HEK293 (cell line): ENCODE data around the gene PRM1.

ENCODE experiments used
- CTCF ChIA-PET: fragments of 350-600 bp; formaldehyde crosslinking; extraction: SDS; loops from one replicate; lab custom pipeline; 2021; ENCODE audit warnings: antibody characterized with exemption; lab: Yijun Ruan, JAX
- POLR2A ChIA-PET: fragments of 300-600 bp; formaldehyde crosslinking; extraction: SDS; loops from one replicate; lab custom pipeline; 2020; ENCODE audit warnings: antibody characterized with exemption, inconsistent platforms; lab: Yijun Ruan, JAX
- H3K27ac ChIP-seq: fragments of 200-500 bp; sonication (Bioruptor generic); 2 replicates; pipeline ENCODE4 v1.5.1; 2014; ENCODE audit warnings: low read depth, low read length, control low read depth, inconsistent platforms; ENCODE audit errors: extremely low read depth
- H3K36me3 ChIP-seq, 2 experiments: fragments of 200-500 bp in 1 of 2; sonication (Bioruptor generic) in 1 of 2; 1 replicate in 1 of 2; 2 replicates in 1 of 2; pipeline ENCODE4 v1.5.1; 2014 to 2017; ENCODE audit warnings: inconsistent platforms in 2 of 2, low read length in 2 of 2; ENCODE audit not compliant: control insufficient read depth in 2 of 2, insufficient read depth in 1 of 2
- H3K4me1 ChIP-seq: fragments of 200-500 bp; sonication (Bioruptor generic); 2 replicates; pipeline ENCODE4 v1.5.1; 2014; ENCODE audit warnings: mild to moderate bottlenecking, low read length, inconsistent platforms; ENCODE audit not compliant: control insufficient read depth, insufficient read depth
- H3K4me3 ChIP-seq: 2 replicates; pipeline ENCODE4 v1.5.1; 2011; ENCODE audit warnings: low read depth, mild to moderate bottlenecking, control low read depth, low read length, moderate library complexity
- H3K9me3 ChIP-seq: fragments of 200-500 bp; sonication (Bioruptor generic); 2 replicates; pipeline ENCODE4 v1.5.1; 2014; ENCODE audit warnings: low read depth, low read length, inconsistent platforms; ENCODE audit not compliant: control insufficient read depth, insufficient read depth
- FEZF1 ChIP-seq: fragments of 450-650 bp; formaldehyde crosslinking; IDR thresholded peaks from 2 replicates; pipeline ENCODE4 v1.5.1; 2016; ENCODE audit warnings: missing biosample characterization, missing genetic modification characterization
- PRDM1 ChIP-seq: fragments of 450-650 bp; formaldehyde crosslinking; IDR thresholded peaks from 2 replicates; pipeline ENCODE4; 2016; ENCODE audit warnings: missing biosample characterization, missing genetic modification characterization
- ZBTB17 ChIP-seq: fragments of 450-650 bp; formaldehyde crosslinking; IDR thresholded peaks from 2 replicates; pipeline ENCODE4 v1.5.1; 2016; ENCODE audit warnings: missing biosample characterization, missing genetic modification characterization
- ZEB2 ChIP-seq: fragments of 450-650 bp; formaldehyde crosslinking; IDR thresholded peaks from 2 replicates; pipeline ENCODE4 v1.5.1; 2016; ENCODE audit warnings: missing biosample characterization, missing genetic modification characterization
- ZFP3 ChIP-seq: fragments of 450-650 bp; formaldehyde crosslinking; IDR thresholded peaks from 2 replicates; pipeline ENCODE4 v1.5.1; 2016; ENCODE audit warnings: low read depth, missing biosample characterization, missing genetic modification characterization
- ZFP37 ChIP-seq: fragments of 450-650 bp; formaldehyde crosslinking; IDR thresholded peaks from 2 replicates; pipeline ENCODE4 v1.5.1; 2016; ENCODE audit warnings: missing biosample characterization, missing genetic modification characterization
- ZNF121 ChIP-seq: fragments of 450-650 bp; formaldehyde crosslinking; IDR thresholded peaks from 2 replicates; pipeline ENCODE4 v1.5.1; 2016; ENCODE audit warnings: missing biosample characterization, missing genetic modification characterization
- ZNF133 ChIP-seq: fragments of 450-650 bp; formaldehyde crosslinking; IDR thresholded peaks from 2 replicates; pipeline ENCODE4 v1.5.1; 2016; ENCODE audit warnings: missing biosample characterization, missing genetic modification characterization
- ZNF211 ChIP-seq: fragments of 450-650 bp; formaldehyde crosslinking; IDR thresholded peaks from 2 replicates; pipeline ENCODE4 v1.5.1; 2016; ENCODE audit warnings: low read depth, missing biosample characterization, missing genetic modification characterization
- ZNF341 ChIP-seq: fragments of 450-650 bp; formaldehyde crosslinking; IDR thresholded peaks from 2 replicates; pipeline ENCODE4; 2016; ENCODE audit warnings: low read depth, missing biosample characterization, missing genetic modification characterization
- ZNF366 ChIP-seq: fragments of 450-650 bp; formaldehyde crosslinking; conservative IDR thresholded peaks from 2 replicates; pipeline ENCODE4 v1.5.1; 2016; ENCODE audit warnings: missing biosample characterization, missing genetic modification characterization
- ZNF37A ChIP-seq: fragments of 450-650 bp; IDR thresholded peaks from 2 replicates; pipeline ENCODE4 v1.5.1; 2018; ENCODE audit warnings: missing biosample characterization, missing genetic modification characterization
- ZNF529 ChIP-seq: fragments of 450-650 bp; formaldehyde crosslinking; IDR thresholded peaks from 2 replicates; pipeline ENCODE4 v1.5.1; 2017; ENCODE audit warnings: missing genetic modification characterization, missing biosample characterization; ENCODE audit not compliant: insufficient replicate concordance
- ZNF530 ChIP-seq: fragments of 450-650 bp; formaldehyde crosslinking; IDR thresholded peaks from 2 replicates; pipeline ENCODE4 v1.5.1; 2016; ENCODE audit warnings: low read depth, missing biosample characterization, missing genetic modification characterization
- ZNF548 ChIP-seq: fragments of 450-650 bp; formaldehyde crosslinking; IDR thresholded peaks from 2 replicates; pipeline ENCODE4 v1.5.1; 2016; ENCODE audit warnings: missing biosample characterization, missing genetic modification characterization
- ZNF600 ChIP-seq: fragments of 450-650 bp; formaldehyde crosslinking; IDR thresholded peaks from 2 replicates; pipeline ENCODE4 v1.5.1; 2016; ENCODE audit warnings: missing biosample characterization, missing genetic modification characterization
- ZNF707 ChIP-seq: fragments of 450-650 bp; formaldehyde crosslinking; IDR thresholded peaks from 2 replicates; pipeline ENCODE4 v1.5.1; 2016; ENCODE audit warnings: missing biosample characterization, missing genetic modification characterization
- ZNF843 ChIP-seq: fragments of 450-650 bp; formaldehyde crosslinking; IDR thresholded peaks from 2 replicates; pipeline ENCODE4 v1.5.1; 2016; ENCODE audit warnings: missing biosample characterization, missing genetic modification characterization
- TF ChIP-seq, protein P1 (sequence below): IDR thresholded peaks from 2 replicates; pipeline ENCODE4 v1.6.1; 2011; ENCODE audit warnings: mild to moderate bottlenecking, low read depth, low read length, borderline replicate concordance
- TF ChIP-seq, protein P2 (sequence below): fragments of 450-650 bp; IDR thresholded peaks from 2 replicates; pipeline ENCODE4 v1.5.1; 2018; ENCODE audit warnings: missing biosample characterization, mild to moderate bottlenecking, missing genetic modification characterization
- TF ChIP-seq, protein P3 (sequence below): fragments of 450-650 bp; IDR thresholded peaks from 2 replicates; pipeline ENCODE4 v1.5.1; 2018; ENCODE audit warnings: missing biosample characterization, missing genetic modification characterization

Gene PRM1

DNA sequence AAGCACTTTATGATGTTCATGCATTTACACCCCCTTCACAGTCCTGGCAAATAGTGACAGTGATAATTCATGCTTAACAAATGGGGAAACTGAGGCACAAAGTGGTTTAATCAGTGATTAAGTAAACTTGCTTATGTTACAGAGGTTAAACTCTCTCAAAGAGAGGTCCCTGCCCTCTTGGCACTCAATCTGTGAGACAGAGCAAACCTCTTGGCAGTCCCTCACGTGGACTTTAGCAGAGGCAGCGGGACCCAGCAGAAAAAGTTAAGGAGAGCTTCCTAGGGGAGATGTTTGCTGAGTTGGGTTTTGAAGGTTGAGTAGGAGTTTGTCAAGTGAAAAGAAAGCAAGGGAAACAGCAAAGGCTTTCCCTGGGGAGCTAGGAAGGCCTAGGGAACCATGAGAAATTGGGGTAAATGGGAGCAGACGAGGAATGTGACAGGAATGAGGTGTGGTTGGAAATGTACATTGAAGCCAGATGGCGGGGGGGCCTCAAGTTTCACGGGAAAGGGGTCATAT lies 35.9 kb downstream of the PRM1 start:
- TF ChIP-seq ZFP3 (tag by site-specific recombination) (peak; percentile 93), ZNF121 (tag by site-specific recombination) (no peak)
- POLR2A ChIA-PET, result no interaction called here
- Histone ChIP-seq H3K27ac (no peak overlapping the region), H3K4me1 (no peaks in the 10 kb centered on the region), H3K9me3 (no peaks in the 10 kb centered on the region), H3K36me3 (no peaks in the 10 kb centered on the region), H3K4me3 (no peak overlapping the region)
- CTCF ChIA-PET, result interaction anchor here (0.7 to 1.3 kb wide), 2 partner anchors 8 to 10 kb away, joined by 3 to 6 read pairs; partner anchors contain the start of gene SOCS1

DNA sequence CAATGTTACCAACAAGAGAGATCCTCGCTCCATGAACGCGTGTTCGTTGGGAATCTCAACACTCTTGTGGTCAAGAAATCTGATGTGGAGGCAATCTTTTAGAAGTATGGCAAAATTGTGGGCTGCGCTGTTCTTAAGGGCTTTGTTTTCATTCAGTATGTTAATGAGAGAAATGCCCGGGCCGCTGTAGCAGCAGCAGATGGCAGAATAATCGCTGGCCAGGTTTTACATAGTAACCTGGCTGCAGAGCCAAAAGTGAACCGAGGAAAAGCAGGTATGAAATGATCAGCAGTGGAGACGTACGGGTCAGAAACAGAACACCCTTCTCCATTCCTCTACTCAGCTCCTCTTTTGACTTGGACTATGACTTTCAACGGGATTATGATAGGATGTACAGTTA lies 38.5 kb downstream of the PRM1 start:
- Histone ChIP-seq H3K4me3 (no peak overlapping the region), H3K9me3 (no peaks in the 10 kb centered on the region), H3K27ac (no peak overlapping the region), H3K36me3 (no peaks in the 10 kb centered on the region), H3K4me1 (no peaks in the 10 kb centered on the region)
- no peak for TF ChIP-seq ZNF530 (tag by site-specific recombination)
- TF ChIP-seq ZFP37 (tag by site-specific recombination), result no peak
- TF ChIP-seq ZNF37A (tag by site-specific recombination), result no peak
- CTCF ChIA-PET, result no interaction called here
- POLR2A ChIA-PET, result interaction anchor here (0.7 kb wide), 1 partner anchor 15 kb away, joined by 3 read pairs; no protein-coding TSS in a partner anchor

DNA sequence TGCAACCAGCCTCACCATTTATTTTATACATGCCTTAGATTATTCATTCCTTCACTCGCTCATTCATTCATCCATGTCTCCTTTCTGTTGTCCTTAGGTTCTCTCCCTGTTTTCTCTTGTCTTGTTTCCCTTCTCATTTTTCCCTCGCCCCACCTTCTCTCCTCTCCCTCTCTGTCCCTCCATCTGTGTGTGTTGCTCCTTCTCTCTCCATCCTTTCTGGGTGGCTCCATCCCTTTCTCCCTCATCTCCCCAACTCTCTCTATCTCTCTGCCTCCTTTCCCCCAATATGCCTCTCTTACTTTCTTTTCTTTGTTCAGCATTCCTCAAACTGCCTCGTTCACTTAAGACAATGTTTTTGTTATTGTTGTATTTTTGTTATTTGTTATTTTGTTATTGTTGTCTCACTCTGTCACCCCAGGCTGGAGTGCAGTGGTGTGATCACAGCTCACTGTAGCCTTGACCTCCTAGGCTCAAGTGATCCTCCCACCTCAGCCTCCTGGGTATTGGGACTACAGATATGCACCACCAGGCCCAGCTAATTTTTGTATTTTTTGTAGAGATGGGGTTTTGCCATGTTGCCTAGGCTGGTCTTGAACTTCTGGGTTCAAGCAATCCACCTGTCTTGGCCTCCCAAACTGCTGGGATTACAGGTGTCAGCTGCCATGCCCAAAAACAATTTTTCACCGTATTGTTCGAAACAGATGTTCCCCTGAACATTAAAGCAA lies 39.5 kb downstream of the PRM1 start:
- Histone ChIP-seq H3K4me3 (no peak overlapping the region), H3K36me3 (no peaks in the 10 kb centered on the region), H3K27ac (no peak overlapping the region), H3K4me1 (no peaks in the 10 kb centered on the region), H3K9me3 (no peaks in the 10 kb centered on the region)
- ChIA-PET CTCF (no interaction called here), POLR2A (no interaction called here)
- TF ChIP-seq ZNF529 (tag by site-specific recombination) (no peak), ZBTB17 (tag by site-specific recombination) (no peak), ZNF341 (tag by site-specific recombination) (no peak), ZNF600 (no peak), ZNF707 (no peak), ZEB2 (tag by site-specific recombination) (no peak), FEZF1 (tag by site-specific recombination) (no peak), ZNF366 (tag by site-specific recombination) (peak; percentile 42; the same call in 1 of the 2 replicates), PRDM1 (tag by site-specific recombination) (peak; percentile 95), ZNF133 (tag by site-specific recombination) (peak; percentile 92), ZNF843 (tag by site-specific recombination) (no peak), ZNF548 (tag by site-specific recombination) (no peak), ZNF211 (tag by site-specific recombination) (no peak)
- TF ChIP-seq, protein P1, sequence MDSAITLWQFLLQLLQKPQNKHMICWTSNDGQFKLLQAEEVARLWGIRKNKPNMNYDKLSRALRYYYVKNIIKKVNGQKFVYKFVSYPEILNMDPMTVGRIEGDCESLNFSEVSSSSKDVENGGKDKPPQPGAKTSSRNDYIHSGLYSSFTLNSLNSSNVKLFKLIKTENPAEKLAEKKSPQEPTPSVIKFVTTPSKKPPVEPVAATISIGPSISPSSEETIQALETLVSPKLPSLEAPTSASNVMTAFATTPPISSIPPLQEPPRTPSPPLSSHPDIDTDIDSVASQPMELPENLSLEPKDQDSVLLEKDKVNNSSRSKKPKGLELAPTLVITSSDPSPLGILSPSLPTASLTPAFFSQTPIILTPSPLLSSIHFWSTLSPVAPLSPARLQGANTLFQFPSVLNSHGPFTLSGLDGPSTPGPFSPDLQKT, result no peak
- TF ChIP-seq, protein P2, sequence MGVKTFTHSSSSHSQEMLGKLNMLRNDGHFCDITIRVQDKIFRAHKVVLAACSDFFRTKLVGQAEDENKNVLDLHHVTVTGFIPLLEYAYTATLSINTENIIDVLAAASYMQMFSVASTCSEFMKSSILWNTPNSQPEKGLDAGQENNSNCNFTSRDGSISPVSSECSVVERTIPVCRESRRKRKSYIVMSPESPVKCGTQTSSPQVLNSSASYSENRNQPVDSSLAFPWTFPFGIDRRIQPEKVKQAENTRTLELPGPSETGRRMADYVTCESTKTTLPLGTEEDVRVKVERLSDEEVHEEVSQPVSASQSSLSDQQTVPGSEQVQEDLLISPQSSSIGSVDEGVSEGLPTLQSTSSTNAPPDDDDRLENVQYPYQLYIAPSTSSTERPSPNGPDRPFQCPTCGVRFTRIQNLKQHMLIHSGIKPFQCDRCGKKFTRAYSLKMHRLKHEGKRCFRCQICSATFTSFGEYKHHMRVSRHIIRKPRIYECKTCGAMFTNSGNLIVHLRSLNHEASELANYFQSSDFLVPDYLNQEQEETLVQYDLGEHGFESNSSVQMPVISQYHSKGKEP, result no peak
- TF ChIP-seq, protein P3, sequence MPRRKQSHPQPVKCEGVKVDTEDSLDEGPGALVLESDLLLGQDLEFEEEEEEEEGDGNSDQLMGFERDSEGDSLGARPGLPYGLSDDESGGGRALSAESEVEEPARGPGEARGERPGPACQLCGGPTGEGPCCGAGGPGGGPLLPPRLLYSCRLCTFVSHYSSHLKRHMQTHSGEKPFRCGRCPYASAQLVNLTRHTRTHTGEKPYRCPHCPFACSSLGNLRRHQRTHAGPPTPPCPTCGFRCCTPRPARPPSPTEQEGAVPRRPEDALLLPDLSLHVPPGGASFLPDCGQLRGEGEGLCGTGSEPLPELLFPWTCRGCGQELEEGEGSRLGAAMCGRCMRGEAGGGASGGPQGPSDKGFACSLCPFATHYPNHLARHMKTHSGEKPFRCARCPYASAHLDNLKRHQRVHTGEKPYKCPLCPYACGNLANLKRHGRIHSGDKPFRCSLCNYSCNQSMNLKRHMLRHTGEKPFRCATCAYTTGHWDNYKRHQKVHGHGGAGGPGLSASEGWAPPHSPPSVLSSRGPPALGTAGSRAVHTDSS, result no peak
